Measurements from ENCODE around the gene WDCP. TPM values are rescaled to one million over a fixed set of nuclear protein-coding genes. Genes with fewer than 3 reads are reported as not detected.

WDCP gene
- total and polyA plus RNA-seq, 10 of the 15 experiments (the other 5 are each of a cell fraction or from before 2014, with no cell fraction given), result 5.5 to 21.3 (median 13.2) TPM

DNA sequence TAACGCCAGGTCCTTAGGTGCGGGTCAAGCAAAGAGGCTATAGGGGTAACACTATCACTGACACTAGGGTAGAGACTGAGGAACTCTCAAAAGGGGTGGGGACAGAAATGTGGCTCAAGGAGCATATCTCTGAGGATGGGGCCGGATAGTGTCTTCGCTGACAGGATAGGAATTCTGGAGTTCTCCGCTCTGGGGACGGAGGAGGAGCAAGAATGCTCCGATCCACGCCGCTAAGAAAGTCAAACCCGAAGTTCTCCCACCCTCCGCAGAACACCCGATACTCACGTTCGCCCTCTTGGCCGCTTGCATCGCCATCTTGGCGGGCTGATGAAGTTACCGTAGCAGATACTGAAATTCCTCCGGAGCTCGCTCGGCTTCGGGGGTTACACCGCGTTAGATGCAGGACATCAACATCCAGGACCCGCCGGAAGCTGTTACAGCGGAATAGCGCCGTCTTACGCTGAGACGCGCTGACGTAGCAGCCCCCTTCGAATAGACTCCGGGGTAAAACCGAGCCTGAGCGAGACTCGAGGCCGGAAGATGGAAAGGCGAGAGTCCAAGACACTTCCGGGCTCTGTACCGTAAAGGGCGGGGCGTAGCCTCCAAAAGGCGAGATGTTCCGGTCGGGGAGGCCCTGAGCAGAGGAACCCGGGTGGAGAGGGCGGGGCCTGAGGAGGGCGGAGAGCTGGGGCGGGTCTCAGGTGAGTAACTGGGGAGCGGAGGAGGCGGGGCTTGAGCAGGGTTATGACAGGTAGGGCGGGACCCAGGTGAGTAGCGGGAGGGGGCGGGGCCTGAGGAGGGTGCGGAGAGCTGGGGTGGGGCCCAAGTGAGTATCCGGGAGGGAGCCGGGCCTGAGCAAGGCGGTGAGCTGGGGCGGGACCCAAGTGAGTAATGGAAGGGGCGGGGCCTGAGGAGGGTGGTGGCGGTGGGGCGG lies 29.0 kb upstream of the WDCP start, which contains the start of gene SF3B6 (continued):
- TF ChIP-seq NFYB (IDR thresholded peaks at IDR 0.05; ENCODE audit: insufficient read depth, low read depth, low read length), result no peak
- TF ChIP-seq, protein P1, sequence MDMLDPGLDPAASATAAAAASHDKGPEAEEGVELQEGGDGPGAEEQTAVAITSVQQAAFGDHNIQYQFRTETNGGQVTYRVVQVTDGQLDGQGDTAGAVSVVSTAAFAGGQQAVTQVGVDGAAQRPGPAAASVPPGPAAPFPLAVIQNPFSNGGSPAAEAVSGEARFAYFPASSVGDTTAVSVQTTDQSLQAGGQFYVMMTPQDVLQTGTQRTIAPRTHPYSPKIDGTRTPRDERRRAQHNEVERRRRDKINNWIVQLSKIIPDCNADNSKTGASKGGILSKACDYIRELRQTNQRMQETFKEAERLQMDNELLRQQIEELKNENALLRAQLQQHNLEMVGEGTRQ (IDR thresholded peaks at IDR 0.05; ENCODE audit: borderline replicate concordance, low read depth, low read length), result no peak
- peak; percentile 93 for TF ChIP-seq FOXK2 (IDR thresholded peaks at IDR 0.05)
- TF ChIP-seq CHD1 (IDR thresholded peaks at IDR 0.05; ENCODE audit: low read depth, low read length), result 0 out of 2 replicates have a peak, but pooled peaks have one; percentile 39
- TF ChIP-seq EED (IDR thresholded peaks at IDR 0.05; ENCODE audit: low read depth), result 0 out of 2 replicates have a peak, but pooled peaks have one; percentile 33
- peak; percentile 71; the same call in 1 of the 2 replicates for TF ChIP-seq IRF4 (IDR thresholded peaks at IDR 0.05; ENCODE audit: low read depth, low read length)
- TF ChIP-seq TCF3 (IDR thresholded peaks at IDR 0.05; ENCODE audit: borderline replicate concordance, insufficient read depth, low read depth, low read length), result no peak
- TF ChIP-seq RAD21 (IDR thresholded peaks at IDR 0.05; ENCODE audit: insufficient read depth, low read depth, low read length), result no peak
- TF ChIP-seq, protein P2, sequence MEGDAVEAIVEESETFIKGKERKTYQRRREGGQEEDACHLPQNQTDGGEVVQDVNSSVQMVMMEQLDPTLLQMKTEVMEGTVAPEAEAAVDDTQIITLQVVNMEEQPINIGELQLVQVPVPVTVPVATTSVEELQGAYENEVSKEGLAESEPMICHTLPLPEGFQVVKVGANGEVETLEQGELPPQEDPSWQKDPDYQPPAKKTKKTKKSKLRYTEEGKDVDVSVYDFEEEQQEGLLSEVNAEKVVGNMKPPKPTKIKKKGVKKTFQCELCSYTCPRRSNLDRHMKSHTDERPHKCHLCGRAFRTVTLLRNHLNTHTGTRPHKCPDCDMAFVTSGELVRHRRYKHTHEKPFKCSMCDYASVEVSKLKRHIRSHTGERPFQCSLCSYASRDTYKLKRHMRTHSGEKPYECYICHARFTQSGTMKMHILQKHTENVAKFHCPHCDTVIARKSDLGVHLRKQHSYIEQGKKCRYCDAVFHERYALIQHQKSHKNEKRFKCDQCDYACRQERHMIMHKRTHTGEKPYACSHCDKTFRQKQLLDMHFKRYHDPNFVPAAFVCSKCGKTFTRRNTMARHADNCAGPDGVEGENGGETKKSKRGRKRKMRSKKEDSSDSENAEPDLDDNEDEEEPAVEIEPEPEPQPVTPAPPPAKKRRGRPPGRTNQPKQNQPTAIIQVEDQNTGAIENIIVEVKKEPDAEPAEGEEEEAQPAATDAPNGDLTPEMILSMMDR (IDR thresholded peaks at IDR 0.05 in 2 of 3, conservative IDR thresholded peaks at IDR 0.05 in 1 of 3; ENCODE audit: control insufficient read depth in 2 of 3, extremely low read depth in 1 of 3, insufficient read depth in 1 of 3, low read depth in 3 of 3, low read length in 3 of 3), result no peak
- TF ChIP-seq STAT3 (IDR thresholded peaks at IDR 0.05; ENCODE audit: low read depth, low read length), result peak; percentile 42; the same call in 1 of the 2 replicates
- no peak for TF ChIP-seq JUNB (IDR thresholded peaks at IDR 0.05)
- no peak for TF ChIP-seq NFXL1 (IDR thresholded peaks at IDR 0.05; ENCODE audit: borderline replicate concordance)
- peak in 1 of 2 experiments; percentile 27; a peak in 1 of 4 replicates for TF ChIP-seq EP300 (IDR thresholded peaks at IDR 0.05; ENCODE audit: borderline replicate concordance in 1 of 2, control insufficient read depth in 1 of 2, low read depth in 2 of 2, low read length in 2 of 2)
- TF ChIP-seq NFYA (IDR thresholded peaks at IDR 0.05; ENCODE audit: borderline replicate concordance, low read depth, low read length), result no peak
- peak; percentile 99 for TF ChIP-seq GABPA (IDR thresholded peaks at IDR 0.05; ENCODE audit: low read depth)
- peak; percentile 94 for TF ChIP-seq POLR2A (IDR thresholded peaks at IDR 0.05; ENCODE audit: low read depth, low read length)
- TF ChIP-seq MEF2A (IDR thresholded peaks at IDR 0.05; ENCODE audit: insufficient read depth, low read depth, low read length), result peak; percentile 83
- TF ChIP-seq PAX5 (IDR thresholded peaks at IDR 0.05; ENCODE audit: borderline replicate concordance, low read depth, low read length), result no peak; the same call in 1 of the 2 replicates
- TF ChIP-seq MYC (IDR thresholded peaks at IDR 0.05; ENCODE audit: insufficient read depth, insufficient read length, insufficient replicate concordance, low read length, severe bottlenecking), result peak; percentile 52
- TF ChIP-seq EZH2 (IDR thresholded peaks at IDR 0.05; ENCODE audit: borderline replicate concordance, control insufficient read depth, low read depth, low read length), result no peak
- TF ChIP-seq HDAC6 (IDR thresholded peaks at IDR 0.05; ENCODE audit: unreplicated experiment), result no peak
- TF ChIP-seq CHD4 (IDR thresholded peaks at IDR 0.05), result no peak
- no peak; the same call in none of the 2 replicates for TF ChIP-seq TARDBP (IDR thresholded peaks at IDR 0.05; ENCODE audit: borderline replicate concordance)
- no peak for TF ChIP-seq SUZ12 (IDR thresholded peaks at IDR 0.05; ENCODE audit: unreplicated experiment)
- no peak for TF ChIP-seq ZNF622 (IDR thresholded peaks at IDR 0.05)

Data from GM12878 (cell line).